ENCODE results near the gene SAA4.

DNA sequence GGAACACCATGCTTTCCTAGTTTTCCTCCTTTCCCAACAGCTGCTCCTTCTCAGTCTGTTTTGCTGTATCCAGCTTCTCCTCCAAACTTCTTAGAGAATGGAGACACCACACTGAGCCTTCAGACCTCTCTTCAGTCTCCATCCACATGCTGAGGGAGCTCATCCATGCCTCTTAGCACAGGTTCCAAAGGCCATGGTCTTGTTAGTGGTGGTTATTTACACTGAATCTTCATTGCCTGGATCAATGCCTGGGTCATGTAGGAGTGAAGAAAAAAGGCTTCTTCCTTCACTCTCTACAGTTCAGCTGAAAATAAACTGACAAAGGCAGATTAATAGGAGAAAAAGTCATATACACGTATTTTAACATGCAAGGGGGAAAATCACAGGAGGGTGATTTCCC is 3.1 kb upstream of the SAA4 start:
- TF ChIP-seq, protein P1, sequence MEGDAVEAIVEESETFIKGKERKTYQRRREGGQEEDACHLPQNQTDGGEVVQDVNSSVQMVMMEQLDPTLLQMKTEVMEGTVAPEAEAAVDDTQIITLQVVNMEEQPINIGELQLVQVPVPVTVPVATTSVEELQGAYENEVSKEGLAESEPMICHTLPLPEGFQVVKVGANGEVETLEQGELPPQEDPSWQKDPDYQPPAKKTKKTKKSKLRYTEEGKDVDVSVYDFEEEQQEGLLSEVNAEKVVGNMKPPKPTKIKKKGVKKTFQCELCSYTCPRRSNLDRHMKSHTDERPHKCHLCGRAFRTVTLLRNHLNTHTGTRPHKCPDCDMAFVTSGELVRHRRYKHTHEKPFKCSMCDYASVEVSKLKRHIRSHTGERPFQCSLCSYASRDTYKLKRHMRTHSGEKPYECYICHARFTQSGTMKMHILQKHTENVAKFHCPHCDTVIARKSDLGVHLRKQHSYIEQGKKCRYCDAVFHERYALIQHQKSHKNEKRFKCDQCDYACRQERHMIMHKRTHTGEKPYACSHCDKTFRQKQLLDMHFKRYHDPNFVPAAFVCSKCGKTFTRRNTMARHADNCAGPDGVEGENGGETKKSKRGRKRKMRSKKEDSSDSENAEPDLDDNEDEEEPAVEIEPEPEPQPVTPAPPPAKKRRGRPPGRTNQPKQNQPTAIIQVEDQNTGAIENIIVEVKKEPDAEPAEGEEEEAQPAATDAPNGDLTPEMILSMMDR (conservative IDR thresholded peaks at IDR 0.05) = no peak
- no peak for TF ChIP-seq EZH2 (IDR thresholded peaks at IDR 0.05; ENCODE audit: low read depth)
